NCI-H2227 (cell line): ENCODE data around the gene MACROD2.

Experiments
- DNase-seq: peaks from one replicate; lab custom pipeline; 2025; ENCODE audit not compliant: unreplicated experiment; lab: John Stamatoyannopoulos, UW

The MACROD2 gene

DNA sequence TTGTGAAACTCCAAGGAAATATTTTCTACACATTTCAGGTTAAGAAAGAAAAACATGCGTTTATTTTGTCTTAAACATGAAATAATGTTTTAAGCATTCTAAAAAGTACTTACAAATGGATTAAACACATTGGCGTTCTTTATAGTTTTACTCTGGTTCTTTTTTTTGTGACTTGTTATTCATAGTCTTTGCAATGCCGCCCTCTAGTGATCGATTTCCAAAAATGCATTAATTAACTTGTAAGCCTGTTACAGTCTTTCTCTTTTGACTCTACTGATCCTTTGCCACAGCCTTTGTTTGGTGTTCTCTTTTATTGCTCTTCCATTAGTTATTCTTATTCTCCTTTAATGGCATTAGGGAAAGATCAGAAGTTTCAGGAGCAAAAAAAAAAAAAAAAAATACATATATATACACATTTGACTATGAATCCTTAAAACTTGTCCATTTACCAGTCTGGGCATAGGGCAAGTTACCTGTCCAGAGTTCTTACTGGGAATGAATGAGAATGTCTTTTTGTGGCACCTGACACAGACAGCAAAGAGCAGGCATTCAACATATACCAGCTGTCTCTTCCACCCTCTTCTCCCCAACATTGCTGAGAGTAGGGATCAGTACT lies 59.9 kb downstream of the MACROD2 start:
- DNase-seq: peak; percentile 71

- no peak for DNase-seq
Observed at GRCh38 chr20:14062171-14062570, 66.9 kb downstream of the MACROD2 start.

DNA sequence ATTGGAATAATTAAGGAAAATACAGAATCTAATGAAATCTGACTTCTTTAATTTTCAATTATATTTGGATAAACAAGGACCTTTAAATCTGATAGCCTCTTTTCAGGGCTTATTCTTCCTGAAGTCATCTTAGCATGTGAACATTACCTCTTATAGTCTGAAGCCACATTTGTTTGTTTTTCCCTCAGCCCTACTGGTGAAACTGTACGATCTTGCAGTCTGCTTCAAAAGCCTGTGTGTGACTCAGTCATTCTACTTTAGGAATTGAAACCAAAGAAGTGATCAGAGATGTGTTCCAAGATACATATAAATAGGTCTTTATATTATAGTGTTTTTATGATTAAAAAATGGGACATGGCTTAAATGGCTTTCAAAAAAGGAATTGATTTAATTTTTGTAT lies 67.5 kb downstream of the MACROD2 start:
- no peak for DNase-seq

DNA sequence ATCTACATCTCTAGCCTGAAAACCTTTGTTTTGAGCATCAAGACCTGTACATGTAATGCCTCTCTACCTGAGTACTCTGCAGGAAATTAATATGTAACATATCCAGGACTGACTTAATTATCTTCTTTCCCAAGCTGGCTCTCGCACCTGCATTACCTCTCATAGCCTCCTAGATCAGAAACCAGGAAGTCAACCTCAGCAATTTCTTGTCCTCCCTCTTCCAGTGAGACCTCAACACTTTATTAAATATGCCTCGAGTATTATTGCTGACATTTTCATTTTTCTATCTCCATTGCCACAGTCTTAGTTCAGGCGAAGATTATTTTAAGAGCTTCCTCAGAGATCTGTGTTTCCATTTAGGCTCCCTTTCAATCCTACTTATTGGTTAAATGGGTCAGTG lies 69.0 kb downstream of the MACROD2 start:
- no peak for DNase-seq

GRCh38 chr20:14064921-14065320 lies 69.6 kb downstream of the MACROD2 start:
- no peak for DNase-seq

DNA sequence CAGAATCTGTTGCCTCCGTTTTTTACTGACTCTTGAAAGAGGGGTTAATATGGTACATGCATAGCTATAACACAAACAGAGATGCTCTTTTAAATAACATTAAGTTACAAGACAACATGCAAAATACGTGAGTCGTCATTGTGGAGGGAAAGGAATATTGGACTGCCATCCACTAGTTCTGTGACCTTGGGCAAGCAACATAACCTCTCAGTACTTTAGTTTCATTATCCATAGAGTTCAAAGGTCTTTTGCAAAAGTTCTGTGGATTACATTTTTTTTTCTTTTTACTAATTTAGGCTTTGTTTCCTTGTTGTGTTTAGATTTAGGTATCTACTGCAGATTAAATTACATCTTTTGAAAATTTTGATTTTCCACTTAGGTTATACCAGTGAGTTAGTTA lies 70.5 kb downstream of the MACROD2 start:
- DNase-seq: no peak

DNA sequence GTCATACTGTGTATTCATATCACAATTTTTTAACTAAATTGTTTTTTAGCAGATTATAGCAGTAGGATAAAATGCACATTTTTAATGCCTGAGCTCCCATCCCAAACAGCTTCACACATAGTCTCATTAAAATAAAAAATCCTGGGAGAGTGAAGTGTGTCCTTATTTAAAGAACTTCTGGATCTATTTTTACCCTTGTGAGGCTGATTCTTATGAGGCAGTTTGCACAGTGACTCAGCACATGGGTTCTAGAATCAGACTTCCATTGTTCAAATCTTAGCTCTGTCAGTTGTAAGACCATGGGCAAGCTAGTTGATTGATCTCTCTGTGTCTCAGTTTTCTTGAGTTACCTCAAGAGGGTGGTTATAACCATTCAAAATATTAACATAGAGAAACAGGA lies 72.3 kb downstream of the MACROD2 start:
- DNase-seq: no peak

- no peak for DNase-seq
Observed at GRCh38 chr20:14069796-14070195, 74.5 kb downstream of the MACROD2 start.

GRCh38 chr20:14093652-14094051 lies 98.3 kb downstream of the MACROD2 start:
- no peak for DNase-seq

- no peak for DNase-seq
Observed at GRCh38 chr20:14098261-14098660, 102.9 kb downstream of the MACROD2 start.

DNA sequence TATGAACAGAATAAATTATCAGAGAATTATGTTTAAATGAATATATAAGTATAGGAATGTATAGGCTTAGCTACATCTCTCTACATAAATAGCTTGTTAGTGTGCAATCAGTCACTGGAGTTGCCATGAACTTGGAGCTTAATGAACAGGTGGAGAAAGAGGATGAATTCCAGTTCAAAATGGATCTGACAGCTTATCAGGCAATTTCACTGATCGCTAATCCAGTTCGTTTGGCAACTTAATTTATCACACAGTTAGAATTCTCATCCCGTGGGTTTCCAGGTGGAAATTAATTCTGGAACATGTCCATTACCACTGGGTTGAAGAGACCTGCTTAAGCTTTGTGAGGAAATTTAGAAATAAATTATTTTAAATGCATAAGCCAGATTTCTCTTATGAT lies 118.1 kb downstream of the MACROD2 start:
- DNase-seq: no peak

- no peak for DNase-seq
Observed at GRCh38 chr20:14114065-14114704, 118.9 kb downstream of the MACROD2 start.

- peak; percentile 13 for DNase-seq
Observed at GRCh38 chr20:14116037-14116436, 120.7 kb downstream of the MACROD2 start.

- no peak for DNase-seq
Observed at GRCh38 chr20:14117768-14118167, 122.5 kb downstream of the MACROD2 start.

DNA sequence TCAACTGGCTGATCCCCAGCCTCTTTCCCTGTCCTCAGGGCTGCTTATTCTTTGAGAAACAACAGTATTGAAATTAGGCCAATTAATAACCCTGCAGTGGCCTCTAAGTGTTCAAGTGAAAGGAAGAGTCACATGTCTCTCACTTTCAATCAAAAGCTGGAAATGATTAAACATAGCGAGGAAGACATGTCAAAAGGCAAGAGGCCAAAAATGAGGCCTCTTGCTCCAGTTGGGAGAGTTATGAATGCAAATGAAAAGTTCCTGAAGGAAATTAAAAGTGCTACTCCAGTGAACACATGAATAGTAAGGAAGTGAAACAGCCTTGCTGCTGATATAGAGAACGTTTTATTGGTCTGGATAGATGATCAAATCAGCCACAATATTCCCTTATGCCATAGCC lies 131.5 kb downstream of the MACROD2 start:
- DNase-seq: no peak

DNA sequence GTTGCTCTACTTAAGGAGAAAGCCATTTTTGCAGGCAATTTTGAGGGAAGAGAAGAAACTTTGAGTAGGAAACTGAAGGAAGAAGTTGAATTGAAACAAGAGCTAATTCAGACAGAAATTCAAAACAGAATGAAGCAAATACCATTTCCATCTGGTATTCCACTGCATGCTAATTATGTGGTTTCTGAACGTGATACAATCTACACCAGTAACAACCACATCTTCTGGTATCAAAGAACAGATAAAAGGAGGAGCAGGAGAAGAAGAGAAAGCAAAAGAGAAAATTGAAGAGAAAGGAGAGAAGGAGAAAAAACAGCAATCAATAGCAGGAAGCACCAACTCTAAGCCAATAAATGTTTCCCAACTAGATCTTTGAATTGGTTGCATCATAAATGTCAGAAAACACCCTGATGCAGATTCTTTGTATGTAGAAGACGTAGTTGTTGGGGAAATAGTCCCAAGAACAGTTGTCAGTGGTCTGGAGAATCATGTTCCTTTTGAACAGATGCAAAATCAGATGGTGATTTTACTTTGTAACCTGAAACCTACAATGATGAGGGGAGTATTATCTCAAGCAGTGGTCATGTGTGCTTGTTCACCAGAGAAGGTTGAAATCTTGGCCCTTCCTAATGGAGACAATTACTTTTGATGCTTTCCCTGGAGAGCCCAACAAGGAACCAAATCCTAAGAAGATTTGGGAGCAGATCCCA lies 132.4 kb downstream of the MACROD2 start:
- DNase-seq: no peak

DNA sequence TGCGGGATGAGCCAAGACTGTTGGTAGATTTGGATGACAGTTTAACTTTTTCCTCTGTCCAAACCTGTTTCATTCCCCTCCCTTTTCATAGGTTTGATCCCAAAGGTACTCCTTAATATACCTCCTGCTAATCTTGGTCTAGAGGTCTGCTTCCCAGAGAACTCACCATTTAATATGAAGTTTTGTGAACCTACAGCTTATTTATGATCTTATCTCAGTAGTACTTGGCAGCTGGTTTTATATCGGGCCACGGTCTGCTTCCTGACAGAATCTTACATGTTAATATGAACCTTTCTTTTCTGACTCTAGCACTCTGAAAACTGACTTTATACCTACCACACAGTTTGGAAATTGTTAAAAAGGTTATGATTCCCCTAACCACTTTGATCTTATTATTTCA lies 138.7 kb downstream of the MACROD2 start:
- no peak for DNase-seq

- peak; percentile 68 for DNase-seq
Observed at GRCh38 chr20:14142171-14142570, 146.9 kb downstream of the MACROD2 start.

- DNase-seq: no peak
Observed at GRCh38 chr20:14142964-14143627, 147.8 kb downstream of the MACROD2 start.

- no peak for DNase-seq
Observed at GRCh38 chr20:14148042-14148441, 152.7 kb downstream of the MACROD2 start.

- DNase-seq: no peak
Observed at GRCh38 chr20:14155361-14155760, 160.0 kb downstream of the MACROD2 start.

DNA sequence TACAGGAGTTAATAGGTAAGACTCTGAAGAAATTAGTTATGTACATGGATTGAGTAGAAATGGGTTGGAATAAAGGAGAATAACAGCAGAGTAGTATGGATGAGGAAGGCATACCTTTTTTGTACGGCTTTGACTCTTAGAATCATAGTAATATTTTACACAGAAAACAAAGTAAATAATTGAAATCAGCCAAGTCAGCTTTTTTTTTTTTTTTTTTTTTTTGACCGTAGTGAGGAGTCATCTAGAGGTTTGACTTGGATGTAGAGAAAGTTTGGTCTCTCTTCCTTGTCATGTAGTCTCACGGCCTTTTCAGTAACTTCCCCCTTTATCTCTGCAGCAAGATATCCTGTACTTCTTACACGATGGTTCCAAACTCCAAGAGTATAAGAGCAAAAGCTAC lies 183.2 kb downstream of the MACROD2 start:
- DNase-seq: no peak
